Glomerular visceral epithelial cell (primary cell): ENCODE data around the gene CPZ.

Source experiments
- DNase-seq: peaks from one replicate; pipeline ENCODE4 v3.0.0-alpha.2; 2016; ENCODE audit errors: extremely low spot score

CPZ gene

DNA sequence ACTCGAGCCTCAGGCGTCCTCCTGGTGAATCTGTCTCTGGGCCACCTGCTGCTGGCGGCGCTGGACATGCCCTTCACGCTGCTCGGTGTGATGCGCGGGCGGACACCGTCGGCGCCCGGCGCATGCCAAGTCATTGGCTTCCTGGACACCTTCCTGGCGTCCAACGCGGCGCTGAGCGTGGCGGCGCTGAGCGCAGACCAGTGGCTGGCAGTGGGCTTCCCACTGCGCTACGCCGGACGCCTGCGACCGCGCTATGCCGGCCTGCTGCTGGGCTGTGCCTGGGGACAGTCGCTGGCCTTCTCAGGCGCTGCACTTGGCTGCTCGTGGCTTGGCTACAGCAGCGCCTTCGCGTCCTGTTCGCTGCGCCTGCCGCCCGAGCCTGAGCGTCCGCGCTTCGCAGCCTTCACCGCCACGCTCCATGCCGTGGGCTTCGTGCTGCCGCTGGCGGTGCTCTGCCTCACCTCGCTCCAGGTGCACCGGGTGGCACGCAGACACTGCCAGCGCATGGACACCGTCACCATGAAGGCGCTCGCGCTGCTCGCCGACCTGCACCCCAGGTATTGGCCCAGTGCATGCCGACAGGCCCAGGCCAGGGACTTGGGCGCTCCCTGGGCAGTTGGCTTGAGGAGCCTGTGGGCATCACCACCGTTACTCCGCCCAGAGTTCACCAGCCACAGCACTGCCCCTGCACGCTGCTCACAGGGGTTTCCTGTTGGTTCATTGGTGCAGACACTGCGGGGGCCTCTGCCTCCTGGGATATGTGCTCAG, 11.3 kb upstream of the CPZ start:
- no peak for DNase-seq

DNA sequence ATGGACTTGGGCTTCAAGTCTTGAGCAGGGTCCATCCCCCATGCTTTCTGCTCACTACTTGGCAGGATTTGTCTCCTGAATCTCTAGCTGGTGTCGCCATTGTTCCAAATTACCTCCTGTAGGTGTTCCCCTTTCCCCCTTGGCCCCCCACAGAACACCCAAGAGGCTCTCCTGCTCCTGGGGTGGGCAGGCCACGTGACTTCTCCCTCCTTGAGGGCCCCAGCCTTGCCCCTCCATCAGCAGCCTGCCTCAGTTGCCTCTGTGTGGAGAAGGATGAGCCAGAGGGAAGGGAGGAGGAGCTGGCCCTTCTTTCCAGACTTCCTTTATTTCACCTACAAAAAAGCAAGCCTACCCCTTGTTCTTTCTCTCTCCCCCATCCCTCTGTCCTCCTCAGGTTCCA, 10.5 kb upstream of the CPZ start:
- DNase-seq = no peak

DNA sequence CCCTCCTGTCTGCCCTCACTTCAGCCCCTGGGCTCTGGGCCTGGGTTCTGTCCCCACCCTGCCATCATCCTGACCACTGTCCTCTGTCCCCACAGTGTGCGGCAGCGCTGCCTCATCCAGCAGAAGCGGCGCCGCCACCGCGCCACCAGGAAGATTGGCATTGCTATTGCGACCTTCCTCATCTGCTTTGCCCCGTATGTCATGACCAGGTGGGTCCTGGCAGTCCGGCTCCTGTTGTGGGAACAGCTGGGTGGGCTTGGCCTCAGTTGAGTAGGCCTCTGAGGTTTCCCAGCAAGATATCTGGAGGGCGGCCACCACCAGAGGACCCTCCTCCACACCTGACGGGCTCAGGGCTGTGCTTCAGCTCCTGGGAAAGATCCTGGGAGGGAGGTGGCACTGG, 10.1 kb upstream of the CPZ start:
- DNase-seq = no peak

DNA sequence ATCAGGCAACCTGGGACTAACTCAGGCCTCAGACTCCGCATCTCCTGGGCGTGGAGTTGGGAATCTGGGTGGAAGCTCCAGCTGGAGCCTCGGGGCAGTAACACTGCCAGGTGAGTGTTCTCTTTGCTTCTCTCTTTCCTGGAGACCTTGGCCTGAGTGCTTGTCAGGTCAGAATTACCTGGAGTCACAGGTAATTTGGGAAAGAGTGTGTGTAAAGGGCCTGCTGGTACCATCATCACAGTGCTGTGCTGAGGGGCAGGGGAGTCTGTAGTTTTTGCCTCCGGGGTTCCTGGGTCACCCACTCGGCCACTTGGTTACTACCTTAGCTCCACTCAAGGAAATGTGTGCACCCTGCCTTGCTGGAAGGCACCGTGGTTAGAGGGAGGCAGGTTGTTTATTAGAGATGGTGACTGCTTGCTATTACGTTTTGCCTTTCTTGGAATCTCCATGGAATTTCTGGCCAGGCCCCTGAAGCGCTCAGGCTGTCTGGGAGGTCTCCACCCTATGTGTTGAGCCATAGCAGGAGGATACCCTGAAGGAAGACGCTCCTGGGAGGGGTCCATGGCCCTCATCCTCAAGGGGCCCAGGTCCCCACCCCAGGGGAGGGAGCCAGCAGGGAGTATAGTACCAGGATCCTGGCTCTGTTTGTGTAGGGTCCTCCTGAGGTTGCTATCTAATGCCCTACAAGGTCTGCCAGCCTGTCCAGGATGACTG, 9.5 kb upstream of the CPZ start:
- DNase-seq = no peak

DNA sequence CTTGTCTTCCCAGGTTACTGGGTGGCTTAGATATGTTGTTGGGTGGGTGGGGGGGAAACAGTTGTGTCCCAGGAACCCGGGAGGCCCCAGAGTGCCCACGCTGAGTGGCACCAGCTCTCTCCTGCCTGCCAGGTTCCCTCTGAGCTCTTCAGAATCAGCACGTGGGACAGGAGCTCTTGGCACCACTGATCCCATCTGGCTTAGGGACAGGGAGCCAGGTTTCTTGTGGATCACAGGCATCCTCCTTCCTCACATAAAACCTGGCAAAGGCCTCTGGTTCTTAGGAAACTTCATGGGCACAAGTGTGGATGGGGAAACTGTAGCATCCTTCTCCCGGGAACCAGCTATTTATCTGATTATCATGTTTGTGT, 8.9 kb upstream of the CPZ start:
- DNase-seq = no peak

DNA sequence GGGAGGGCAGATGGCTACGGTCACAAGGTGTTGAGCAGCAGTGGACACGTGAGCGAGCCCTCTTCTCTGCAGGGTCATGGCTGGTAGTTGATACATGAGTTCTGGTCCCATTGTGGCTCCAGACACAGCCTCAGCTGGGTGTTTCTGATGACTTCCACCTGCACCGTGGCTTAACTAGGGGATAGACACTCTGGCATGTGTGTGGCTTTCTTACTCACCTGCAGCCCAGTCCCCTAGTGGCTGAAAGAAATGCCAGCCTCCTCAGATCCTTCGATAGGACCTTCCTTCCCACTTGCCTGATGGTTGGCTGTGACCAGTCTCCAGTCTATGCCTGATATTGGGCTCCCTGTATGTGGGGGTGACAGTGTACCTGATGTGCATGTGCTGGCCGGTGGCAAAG, 7.4 kb upstream of the CPZ start:
- DNase-seq = no peak

DNA sequence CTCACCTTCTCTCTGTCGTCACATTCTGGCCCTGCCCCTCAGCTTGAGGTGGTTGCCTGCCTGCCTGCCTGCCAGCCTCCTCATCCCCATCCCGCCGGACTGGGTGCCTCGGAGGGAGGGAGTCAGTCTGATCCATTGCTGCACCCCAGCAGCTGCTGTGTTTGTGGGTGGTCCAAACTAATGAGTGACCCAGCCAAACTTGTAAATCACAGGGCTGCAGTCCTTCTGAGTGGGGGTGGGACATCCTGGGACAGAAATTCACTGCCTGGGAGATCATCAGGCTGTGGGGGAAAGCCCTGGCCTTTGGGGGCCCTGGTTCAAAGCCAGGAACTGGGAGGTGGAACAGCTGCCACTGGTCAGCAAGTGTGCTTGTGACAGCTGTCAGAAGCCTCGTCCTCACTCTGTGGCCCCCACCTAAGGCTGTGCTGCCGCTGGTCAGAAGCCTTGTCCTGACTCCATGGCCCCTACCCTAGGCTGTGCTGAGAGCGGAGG, 6.8 kb upstream of the CPZ start:
- no peak for DNase-seq

DNA sequence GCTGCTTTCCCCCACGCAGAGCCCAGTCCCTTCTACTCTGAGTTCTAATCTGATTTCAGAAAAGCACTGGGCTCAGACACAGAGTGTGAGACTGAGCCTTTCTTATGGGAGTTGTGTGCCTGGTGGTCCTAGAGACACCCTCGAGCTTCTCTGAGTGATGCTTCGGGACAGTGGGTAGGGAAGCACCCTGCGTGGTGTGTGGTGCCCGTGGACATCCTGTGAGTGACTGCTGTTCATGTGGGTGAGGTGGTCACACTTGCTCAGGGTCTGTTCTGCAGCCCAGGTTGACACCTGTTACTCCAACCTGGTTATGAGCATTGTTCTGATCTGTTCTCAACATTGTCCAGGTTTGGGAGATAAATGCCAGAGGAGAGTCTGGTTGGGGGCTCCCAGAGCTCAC, 6.3 kb upstream of the CPZ start:
- DNase-seq = no peak

DNA sequence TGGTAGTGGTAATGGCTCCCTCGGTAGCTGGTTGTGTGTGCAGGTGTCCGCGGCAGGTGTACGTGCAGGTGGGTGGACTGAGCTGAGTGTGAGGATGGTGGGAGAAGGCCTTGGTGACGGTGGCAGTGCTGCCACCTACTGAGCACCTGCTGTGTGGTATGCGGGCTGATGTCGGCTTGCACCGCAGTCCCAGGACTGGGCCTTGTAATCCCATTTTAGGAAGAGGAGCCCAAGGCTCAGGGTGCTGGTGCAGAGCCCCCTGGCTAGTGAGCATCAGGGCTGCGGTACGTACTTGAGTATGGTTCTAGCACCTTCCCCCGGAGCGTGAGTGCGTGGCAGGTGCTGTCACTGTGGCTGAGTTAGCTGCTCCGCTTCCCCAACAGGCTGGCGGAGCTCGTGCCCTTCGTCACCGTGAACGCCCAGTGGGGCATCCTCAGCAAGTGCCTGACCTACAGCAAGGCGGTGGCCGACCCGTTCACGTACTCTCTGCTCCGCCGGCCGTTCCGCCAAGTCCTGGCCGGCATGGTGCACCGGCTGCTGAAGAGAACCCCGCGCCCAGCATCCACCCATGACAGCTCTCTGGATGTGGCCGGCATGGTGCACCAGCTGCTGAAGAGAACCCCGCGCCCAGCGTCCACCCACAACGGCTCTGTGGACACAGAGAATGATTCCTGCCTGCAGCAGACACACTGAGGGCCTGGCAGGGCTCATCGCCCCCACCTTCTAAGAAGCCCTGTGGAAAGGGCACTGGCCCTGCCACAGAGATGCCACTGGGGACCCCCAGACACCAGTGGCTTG, 5.7 kb upstream of the CPZ start:
- no peak for DNase-seq

DNA sequence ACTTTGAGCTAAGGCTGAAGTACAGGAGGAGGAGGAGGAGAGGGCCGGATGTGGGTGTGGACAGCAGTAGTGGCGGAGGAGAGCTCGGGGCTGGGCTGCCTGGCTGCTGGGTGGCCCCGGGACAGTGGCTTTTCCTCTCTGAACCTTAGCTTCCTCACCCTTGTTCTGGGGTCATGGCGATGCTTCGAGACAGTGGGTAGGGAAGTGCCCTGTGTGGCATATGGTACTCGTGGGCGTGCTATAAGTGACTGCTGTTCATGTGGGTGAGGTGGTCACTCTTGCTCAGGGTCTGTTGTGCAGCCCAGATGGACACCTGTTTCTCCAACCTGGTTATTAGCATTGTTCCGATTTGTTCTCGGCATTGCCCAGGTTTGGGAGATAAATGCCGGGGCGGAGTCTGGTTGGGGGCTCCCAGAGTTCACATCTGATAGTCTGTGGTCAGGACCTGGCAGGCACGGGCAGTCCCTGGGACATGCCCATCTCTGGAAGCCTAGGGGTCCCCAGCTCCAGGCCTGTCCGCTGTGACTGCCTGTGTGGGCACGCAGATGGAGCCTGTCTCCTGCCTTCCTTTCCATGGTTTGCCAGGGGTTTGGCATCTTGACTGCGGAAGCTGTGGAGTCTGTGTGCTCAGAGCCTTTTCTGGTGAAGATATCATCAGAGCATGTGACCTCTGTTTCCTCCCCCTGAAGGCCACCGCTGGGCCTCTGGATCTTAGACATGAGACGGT, 4.9 kb upstream of the CPZ start:
- DNase-seq = no peak

DNA sequence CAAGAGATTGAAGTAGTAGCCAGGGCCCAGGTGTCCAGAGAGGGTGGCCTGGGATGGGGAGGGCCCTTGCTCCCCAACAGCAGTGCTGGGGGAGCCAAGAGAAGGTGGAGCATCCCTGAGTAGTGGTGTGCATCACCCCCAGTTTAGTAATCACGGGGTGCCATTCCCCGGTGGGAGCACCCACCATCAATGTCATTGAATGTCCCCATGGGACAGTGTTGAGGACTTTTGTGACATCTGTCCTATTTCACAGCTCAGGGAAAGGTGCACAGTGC, 4.4 kb upstream of the CPZ start:
- DNase-seq = no peak

DNA sequence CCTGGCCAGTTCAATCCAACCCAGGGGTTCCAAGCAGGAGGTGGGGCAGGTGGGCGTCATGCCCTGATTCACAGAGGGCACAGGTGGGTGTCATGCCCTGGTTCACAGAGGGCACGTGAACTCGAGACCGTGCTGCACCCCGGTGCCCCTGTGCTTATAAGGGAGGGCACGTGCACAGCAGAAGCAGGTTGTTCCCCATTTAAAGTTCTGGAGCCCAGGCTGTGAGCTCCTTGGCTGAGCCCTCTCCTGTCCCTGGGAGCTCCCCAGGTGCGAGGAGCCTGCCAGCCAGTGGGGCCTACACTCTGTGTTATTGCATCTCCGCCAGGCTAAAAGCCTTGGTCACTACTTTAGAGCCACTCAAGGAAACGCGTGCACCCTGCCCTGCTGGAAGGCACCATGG, 3.2 kb upstream of the CPZ start:
- no peak for DNase-seq

DNA sequence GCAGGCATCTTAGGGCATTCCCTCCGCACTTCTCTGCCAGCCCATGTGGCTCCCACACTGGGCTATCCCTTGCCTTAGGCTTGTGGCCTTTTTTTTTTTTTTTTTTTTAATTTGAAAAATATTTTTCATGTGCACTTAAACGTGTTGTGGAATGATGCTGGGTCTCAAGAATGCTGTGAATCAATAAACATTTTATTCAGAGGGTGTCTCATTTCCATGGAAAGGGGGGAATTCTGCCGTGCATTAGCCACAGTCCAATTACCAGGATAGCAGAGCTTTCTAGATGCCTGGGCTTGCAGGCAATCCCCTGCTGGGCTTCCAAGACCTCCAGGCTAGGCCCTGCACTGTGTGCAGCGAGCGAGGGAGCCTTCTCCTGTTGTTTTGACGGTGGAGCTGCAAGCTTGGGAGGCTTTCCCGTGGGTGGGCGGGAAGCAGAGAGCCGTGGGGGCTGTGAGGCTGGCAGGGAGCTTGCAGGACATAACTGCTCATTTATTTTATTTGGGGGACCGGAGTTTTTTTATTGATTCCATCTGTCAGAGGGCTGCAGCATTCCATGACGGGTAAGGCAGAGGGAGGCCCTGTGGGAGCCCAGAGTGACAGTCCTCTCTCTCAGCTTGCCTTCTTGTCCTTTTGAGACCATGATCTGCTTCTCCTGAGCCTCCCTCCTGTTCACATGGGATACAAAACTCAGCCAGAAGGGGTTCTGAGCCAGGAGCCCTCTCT, 2.6 kb upstream of the CPZ start:
- no peak for DNase-seq

DNA sequence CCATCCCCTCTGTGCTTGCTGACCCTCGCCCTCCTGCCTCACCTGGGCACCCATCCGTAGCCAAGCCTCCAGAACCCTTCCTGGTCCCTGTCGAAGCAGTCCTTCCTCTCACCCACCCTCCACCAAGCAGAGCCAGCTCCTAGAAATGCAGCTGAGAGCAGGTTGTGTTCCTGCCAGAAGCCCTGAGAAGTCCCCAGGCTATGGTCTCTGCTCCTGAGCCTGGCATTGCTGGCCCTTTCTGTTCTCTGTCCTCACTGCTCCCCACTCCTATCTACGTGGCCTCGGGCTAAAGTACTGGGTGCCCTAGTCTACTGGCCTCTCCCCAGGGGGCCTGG, 2.1 kb upstream of the CPZ start:
- no peak for DNase-seq

DNA sequence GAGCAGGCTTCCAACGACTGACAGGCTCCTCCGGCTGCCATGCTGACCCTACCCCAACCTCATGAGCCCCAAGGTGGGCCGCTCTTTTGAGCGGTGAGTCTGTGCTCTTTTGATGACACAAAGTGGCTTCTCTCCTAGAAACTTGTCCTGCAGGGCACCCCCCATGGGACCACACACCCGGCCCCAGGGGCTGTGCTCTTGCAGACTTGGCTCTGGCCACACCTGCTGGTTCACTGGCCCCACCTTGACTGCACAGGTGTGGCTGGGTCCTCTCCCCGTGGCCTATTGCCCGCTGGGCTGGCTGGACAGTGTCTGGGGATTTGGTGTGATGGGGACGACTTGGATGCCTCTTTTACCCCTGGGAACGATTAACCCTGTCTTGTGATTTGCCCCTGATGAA, 1.5 kb upstream of the CPZ start:
- no peak for DNase-seq

DNA sequence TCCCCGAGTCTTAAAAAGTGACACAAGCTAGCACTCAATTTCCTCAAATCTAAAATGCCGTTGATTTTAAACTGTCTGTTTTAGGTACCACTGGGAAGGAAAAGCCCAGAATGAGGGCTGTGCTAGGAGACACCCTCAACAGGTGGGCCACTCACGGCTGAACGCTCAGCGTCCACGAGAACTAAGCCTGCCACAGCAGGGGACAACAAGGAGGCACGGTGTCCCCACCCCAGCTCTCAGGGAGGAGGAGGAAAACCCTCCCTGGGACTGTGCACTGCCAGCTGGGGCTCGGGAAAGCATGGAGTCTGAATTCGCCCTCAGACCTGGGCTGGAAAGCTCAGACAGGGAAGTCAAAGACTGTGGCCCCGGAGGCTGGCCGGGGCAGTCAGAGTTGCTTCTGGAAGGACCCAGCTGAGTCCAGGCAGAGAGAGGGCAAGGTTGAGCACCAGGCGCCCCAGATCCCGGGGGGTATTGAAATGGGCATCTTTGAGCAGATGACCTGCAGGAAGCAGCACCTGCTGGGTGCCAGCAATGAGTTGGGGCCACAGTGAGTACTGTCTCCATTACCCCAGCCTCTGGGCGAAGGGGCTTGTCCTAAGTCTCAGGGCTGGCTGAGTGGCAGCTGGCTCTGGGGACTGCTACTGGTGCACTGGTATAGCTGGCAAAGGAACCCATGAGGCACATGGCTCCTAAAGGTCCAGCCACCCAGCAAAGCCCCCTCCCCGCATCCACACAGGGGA, 769 bp upstream of the CPZ start:
- no peak for DNase-seq

DNA sequence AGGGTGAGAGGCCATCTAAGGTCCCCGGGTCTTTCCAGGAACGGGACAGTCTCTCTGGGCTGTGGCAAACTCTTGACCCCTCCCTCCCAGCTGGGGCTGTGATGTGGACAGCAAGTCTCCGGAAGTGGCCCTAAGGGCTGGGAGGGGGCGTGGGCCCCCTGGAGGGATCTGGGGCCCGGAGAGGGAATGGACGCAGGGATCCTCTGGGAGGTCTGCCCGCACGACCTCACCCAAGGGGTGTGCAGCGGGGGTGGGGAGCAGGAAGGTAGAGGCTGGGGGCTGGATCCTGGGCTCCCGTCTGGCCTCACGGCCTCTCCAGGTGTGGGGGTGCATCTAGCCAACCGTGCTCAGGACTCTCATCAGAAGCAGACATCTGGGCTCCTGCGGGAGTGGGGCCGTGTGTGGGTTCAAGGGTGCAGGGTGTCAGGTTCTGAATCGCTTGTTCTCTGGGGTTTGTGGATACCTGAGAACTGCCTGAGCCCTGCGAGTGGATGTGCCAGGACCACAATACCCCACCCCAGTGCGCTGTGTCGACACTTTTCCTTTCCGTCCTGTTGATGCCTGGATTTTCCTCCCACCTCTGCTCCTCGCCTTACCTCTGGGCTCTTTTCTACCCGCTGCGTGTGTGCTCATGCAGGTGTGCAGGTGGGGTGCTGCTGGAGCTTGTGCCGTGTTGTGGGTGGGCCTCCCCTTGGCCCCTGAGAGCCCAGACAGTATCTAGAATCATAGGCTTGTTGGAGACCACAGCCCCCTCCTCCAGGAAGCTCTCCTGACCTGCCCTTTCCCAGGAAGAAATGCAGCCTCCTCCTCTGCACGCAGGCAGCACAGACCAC, 915 bp downstream of the CPZ start:
- no peak for DNase-seq

DNA sequence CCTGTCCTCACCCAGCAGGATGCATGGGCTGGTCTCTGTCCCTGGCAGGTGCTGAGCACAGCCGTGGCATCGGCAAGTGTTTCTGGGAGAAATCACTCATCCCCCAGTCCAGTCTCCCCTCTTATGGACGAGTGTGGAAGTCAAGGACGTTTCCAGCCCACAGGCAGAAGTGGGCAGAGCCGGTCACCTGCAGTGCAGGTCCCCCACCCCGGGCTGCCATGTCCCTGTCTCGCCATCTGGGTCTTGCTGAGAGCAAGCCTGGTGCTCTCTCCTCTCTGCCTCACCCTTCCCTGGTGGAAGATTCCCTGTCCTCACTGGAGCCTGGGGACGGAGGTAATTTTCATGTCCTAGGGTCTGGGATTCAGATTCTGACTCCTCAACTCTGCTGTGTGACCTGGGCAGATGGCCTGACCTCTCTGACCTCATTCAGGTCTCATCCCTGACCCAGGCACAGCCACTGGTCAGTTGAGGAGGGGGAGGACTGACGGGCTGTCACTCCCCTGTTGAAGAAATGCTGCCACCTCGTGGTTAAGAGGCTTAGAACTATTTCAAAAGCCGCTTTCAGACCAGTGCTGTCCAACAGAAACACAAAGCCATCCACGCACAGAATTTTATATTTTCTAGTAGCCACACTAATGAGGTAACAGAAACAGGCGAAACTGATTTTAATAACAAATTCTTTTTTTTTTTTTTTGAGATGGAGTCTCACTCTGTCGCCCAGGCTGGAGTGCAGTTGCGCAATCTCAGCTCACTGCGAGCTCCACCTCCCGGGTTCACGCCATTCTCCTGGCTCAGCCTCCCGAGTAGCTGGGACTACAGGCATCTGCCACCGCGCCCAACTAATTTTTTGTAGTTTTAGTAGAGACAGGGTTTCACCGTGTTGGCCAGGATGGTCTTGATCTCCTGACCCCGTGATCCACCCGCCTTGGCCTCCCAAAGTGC, 1.8 kb downstream of the CPZ start:
- DNase-seq = peak; percentile 62
